H9 (cell line): ENCODE measurements around the gene APOB. TPM values are rescaled to one million over a fixed set of nuclear protein-coding genes. Genes with fewer than 3 reads are reported as not detected.

Experiments used
- DNase-seq: peaks from one replicate; pipeline ENCODE4 v3.0.0-alpha.2; 2017
- H2AFZ ChIP-seq: one replicate; pipeline ENCODE4 v1.6.1; 2013; ENCODE audit warnings: mild to moderate bottlenecking, low read length, control low read depth, moderate library complexity
- H2AK5ac ChIP-seq: 2 replicates; pipeline ENCODE4 v1.6.1; 2013; ENCODE audit warnings: low read length, control low read depth, mixed read lengths; ENCODE audit not compliant: insufficient read length
- H2BK120ac ChIP-seq: one replicate; pipeline ENCODE4 v1.6.1; 2013; ENCODE audit warnings: low read depth, mild to moderate bottlenecking, low read length, control low read depth, inconsistent platforms; ENCODE audit not compliant: poor library complexity, severe bottlenecking
- H2BK12ac ChIP-seq: 2 replicates; pipeline ENCODE4 v1.6.1; 2013; ENCODE audit warnings: low read length, control low read depth, mixed read lengths, low read depth; ENCODE audit not compliant: insufficient read length
- H2BK15ac ChIP-seq: 2 replicates; pipeline ENCODE4 v1.6.1; 2013; ENCODE audit warnings: low read depth, low read length, control low read depth
- H2BK20ac ChIP-seq: one replicate; pipeline ENCODE4 v1.6.1; 2013; ENCODE audit warnings: low read depth, mild to moderate bottlenecking, low read length, control low read depth, inconsistent platforms; ENCODE audit not compliant: poor library complexity, severe bottlenecking
- H2BK5ac ChIP-seq: 2 replicates; pipeline ENCODE4 v1.6.1; 2013; ENCODE audit warnings: low read length, control low read depth, mixed read lengths; ENCODE audit not compliant: insufficient read length
- H3K14ac ChIP-seq: 2 replicates; pipeline ENCODE4 v1.6.1; 2013; ENCODE audit warnings: low read length, control low read depth; ENCODE audit not compliant: insufficient read depth
- H3K18ac ChIP-seq: 2 replicates; pipeline ENCODE4 v1.6.1; 2013; ENCODE audit warnings: low read depth, mild to moderate bottlenecking, mixed read lengths, low read length, control low read depth; ENCODE audit not compliant: insufficient read length
- H3K23ac ChIP-seq: 2 replicates; pipeline ENCODE4 v1.6.1; 2013; ENCODE audit warnings: low read length, control low read depth, mixed read lengths, low read depth; ENCODE audit not compliant: insufficient read length
- H3K23me2 ChIP-seq: 2 replicates; pipeline ENCODE4 v1.6.1; 2013; ENCODE audit warnings: low read depth, mild to moderate bottlenecking, mixed read lengths, low read length, control low read depth; ENCODE audit not compliant: insufficient read length, poor library complexity, severe bottlenecking
- H3K27ac ChIP-seq: 2 replicates; pipeline ENCODE4 v1.5.1; 2013; ENCODE audit warnings: low read length, control low read depth, mixed read lengths, low read depth; ENCODE audit not compliant: insufficient read length
- H3K27me3 ChIP-seq: 2 replicates; pipeline ENCODE4 v1.6.1; 2013; ENCODE audit warnings: low read length, control low read depth, inconsistent platforms; ENCODE audit not compliant: insufficient read depth
- H3K4ac ChIP-seq: 2 replicates; pipeline ENCODE4 v1.6.1; 2013; ENCODE audit warnings: low read depth, mild to moderate bottlenecking, control low read depth, inconsistent platforms, low read length, moderate library complexity
- H3K4me1 ChIP-seq: 2 replicates; pipeline ENCODE4 v1.6.1; 2013; ENCODE audit warnings: low read length, control low read depth, inconsistent platforms; ENCODE audit not compliant: insufficient read depth
- H3K4me2 ChIP-seq: 2 replicates; pipeline ENCODE4 v1.6.1; 2013; ENCODE audit warnings: low read length, control low read depth, mixed read lengths; ENCODE audit not compliant: insufficient read length, insufficient read depth
- H3K56ac ChIP-seq: 2 replicates; pipeline ENCODE4 v1.6.1; 2013; ENCODE audit warnings: low read depth, mild to moderate bottlenecking, mixed read lengths, low read length, control low read depth; ENCODE audit not compliant: insufficient read length
- H3K79me1 ChIP-seq: 2 replicates; pipeline ENCODE4 v1.6.1; 2013; ENCODE audit warnings: low read depth, mild to moderate bottlenecking, moderate library complexity, low read length, control low read depth, inconsistent platforms; ENCODE audit not compliant: insufficient read depth, poor library complexity, severe bottlenecking
- H3K79me2 ChIP-seq: 2 replicates; pipeline ENCODE4 v1.6.1; 2013; ENCODE audit warnings: low read length, control low read depth, inconsistent platforms; ENCODE audit not compliant: insufficient read depth
- H3K9ac ChIP-seq: 2 replicates; pipeline ENCODE4 v1.6.1; 2013; ENCODE audit warnings: low read length, control low read depth, mixed read lengths; ENCODE audit not compliant: insufficient read length; ENCODE audit errors: extremely low read depth
- H3K9me3 ChIP-seq: one replicate; pipeline ENCODE4 v1.6.1; 2013; ENCODE audit warnings: low read depth, low read length, inconsistent platforms; ENCODE audit not compliant: control insufficient read depth
- H3T11ph ChIP-seq: one replicate; pipeline ENCODE4 v1.6.1; 2013; ENCODE audit warnings: mild to moderate bottlenecking, low read length, control low read depth, inconsistent platforms
- H4K20me1 ChIP-seq: one replicate; pipeline ENCODE4 v1.6.1; 2013; ENCODE audit not compliant: control insufficient read depth, insufficient read length, insufficient read depth
- H4K5ac ChIP-seq: 2 replicates; pipeline ENCODE4 v1.6.1; 2013; ENCODE audit warnings: low read depth, mild to moderate bottlenecking, mixed read lengths, low read length, control low read depth; ENCODE audit not compliant: insufficient read length
- H4K8ac ChIP-seq: replicated peaks from 2 replicates; pipeline ENCODE4 v1.6.1; 2013; ENCODE audit warnings: low read length, control low read depth, mixed read lengths, low read depth; ENCODE audit not compliant: insufficient read length
- H4K91ac ChIP-seq: 2 replicates; pipeline ENCODE4 v1.6.1; 2013; ENCODE audit warnings: low read depth, mild to moderate bottlenecking, moderate library complexity, mixed read lengths, low read length, control low read depth; ENCODE audit not compliant: insufficient read length
- H3K27ac Mint-ChIP-seq, 3 experiments: 2 replicates in 2 of 3; 3 replicates in 1 of 3; pipeline ENCODE4 v1.8.0; 2020 to 2021; ENCODE audit warnings: mixed read lengths in 3 of 3, mild to moderate bottlenecking in 1 of 3, moderate library complexity in 1 of 3
- H3K27me3 Mint-ChIP-seq: 2 replicates; pipeline ENCODE4 v1.8.0; 2021; ENCODE audit warnings: low read depth, mild to moderate bottlenecking, moderate library complexity, mixed read lengths
- H3K36me3 Mint-ChIP-seq, 3 experiments: 2 replicates in 2 of 3; 3 replicates in 1 of 3; pipeline ENCODE4 v1.8.0; 2020 to 2021; ENCODE audit warnings: low read depth in 3 of 3, mixed read lengths in 3 of 3; ENCODE audit not compliant: insufficient read depth in 1 of 3
- H3K4me1 Mint-ChIP-seq, 2 experiments: 2 replicates each; pipeline ENCODE4 v1.8.0; 2020; ENCODE audit warnings: mixed read lengths in 2 of 2
- H3K4me3 Mint-ChIP-seq, 2 experiments: 2 replicates in 1 of 2; 3 replicates in 1 of 2; pipeline ENCODE4 v1.8.0; 2020 to 2021; ENCODE audit warnings: mild to moderate bottlenecking in 2 of 2, mixed read lengths in 2 of 2, moderate library complexity in 1 of 2
- H3K9me3 Mint-ChIP-seq, 2 experiments: 2 replicates in 1 of 2; 3 replicates in 1 of 2; pipeline ENCODE4 v1.8.0; 2020; ENCODE audit warnings: mild to moderate bottlenecking in 2 of 2, mixed read lengths in 2 of 2, moderate library complexity in 1 of 2
- CTCF ChIP-seq: fragments of 200-600 bp; sonication (generic); conservative IDR thresholded peaks from 3 replicates; pipeline ENCODE4 v1.8.0; 2021; ENCODE audit warnings: antibody characterized with exemption, mild to moderate bottlenecking
- WGBS: extraction: QIAGEN DNeasy Blood & Tissue Kit; methylation state at CpG from one replicate; pipeline ENCODE4 v1.1.7; 2013; ENCODE audit warnings: missing lambda C conversion rate, low lambda C conversion rate, mixed read lengths; ENCODE audit not compliant: insufficient read length; ENCODE audit errors: extremely low coverage; 5-methylcytosine and 5-hydroxymethylcytosine counted together
- total RNA-seq: library from RNA; stranded (reverse); gene quantifications from 2 replicates; pipeline ENCODE4 v1.2.1, GENCODE V29; 2021

APOB gene
- total RNA-seq, 1 experiment from 2014 or later = 0.26 TPM

- H3K4me1 ChIP-seq = peaks cover 5% of the 10 kb centered on the region; the same call in 1 of the 2 replicates
Observed at GRCh38 chr2:21040468-21041377, 3.1 kb downstream of the APOB start.

More at GRCh38 chr2:21040468-21041377, 3.1 kb downstream of the APOB start:
- Histone ChIP-seq H3K23ac (no peak overlapping the region), H3K79me1 (no peaks in the 10 kb centered on the region), H2BK15ac (no peak overlapping the region), H4K91ac (no peak overlapping the region), H3K9ac (no peak overlapping the region), H3K4me2 (no peak overlapping the region), H3K27ac (no peak overlapping the region), H3K27me3 (peaks cover 5% of the 10 kb centered on the region; the same call in 1 of the 2 replicates), H3K79me2 (no peaks in the 10 kb centered on the region), H4K20me1 (no peaks in the 10 kb centered on the region), H3K14ac (no peak overlapping the region; the same call in 1 of the 2 replicates), H3K23me2 (no peaks in the 10 kb centered on the region), H4K8ac (no peak overlapping the region), H2BK20ac (no peak overlapping the region), H2BK5ac (no peak overlapping the region), H3T11ph (no peak overlapping the region), H2BK12ac (no peak overlapping the region), H2AFZ (no peak overlapping the region), H3K9me3 (no peaks in the 10 kb centered on the region), H2AK5ac (no peak overlapping the region), H2BK120ac (no peak overlapping the region), H3K18ac (no peak overlapping the region), H3K56ac (no peak overlapping the region), H4K5ac (no peak overlapping the region), H3K4ac (no peak overlapping the region)
- Mint-ChIP-seq H3K36me3 (no peaks in the 10 kb centered on the region), H3K27ac (no peak overlapping the region), H3K4me3 (no peak overlapping the region), H3K4me1 (peaks cover 13 to 15% of the 10 kb centered on the region in 2 experiments), H3K27me3 (peaks cover 23% of the 10 kb centered on the region), H3K9me3 (no peaks in the 10 kb centered on the region; a peak in 1 of 5 replicates)
- WGBS = no CpG with 5 or more reads among the region's 14 CpGs
- TF ChIP-seq CTCF = no peak
- DNase-seq = no peak
